GM18508 (cell line): ENCODE results near the gene MEX3A.

Experiments
- ATAC-seq: cut with Tn5 transposase; IDR thresholded peaks from one replicate; pipeline ENCODE4 v1.9.1; 2021; ENCODE audit warnings: moderate number of reproducible peaks; ENCODE audit not compliant: insufficient read depth, unreplicated experiment

The MEX3A gene

GRCh38 chr1:156103521-156103947 is 21.3 kb upstream of the MEX3A start:
- no peak for ATAC-seq

GRCh38 chr1:156102633-156103511 is 20.6 kb upstream of the MEX3A start:
- no peak for ATAC-seq

- ATAC-seq, result no peak
Observed at GRCh38 chr1:156101880-156102279, 19.6 kb upstream of the MEX3A start.

- no peak for ATAC-seq
Observed at GRCh38 chr1:156100205-156100995, 18.1 kb upstream of the MEX3A start.

- no peak for ATAC-seq
Observed at GRCh38 chr1:156099282-156099681, 17.0 kb upstream of the MEX3A start.

- ATAC-seq, result no peak
Observed at GRCh38 chr1:156098784-156099183, 16.5 kb upstream of the MEX3A start.

- no peak for ATAC-seq
Observed at GRCh38 chr1:156097499-156098178, 15.4 kb upstream of the MEX3A start.

GRCh38 chr1:156096640-156097391 is 14.6 kb upstream of the MEX3A start:
- peak; percentile 38 for ATAC-seq

- ATAC-seq, result no peak
Observed at GRCh38 chr1:156095906-156096508, 13.7 kb upstream of the MEX3A start.

- no peak for ATAC-seq
Observed at GRCh38 chr1:156091610-156092009, 9.3 kb upstream of the MEX3A start.

GRCh38 chr1:156090840-156091188 is 8.5 kb upstream of the MEX3A start:
- no peak for ATAC-seq

GRCh38 chr1:156090138-156090839 is 8.0 kb upstream of the MEX3A start:
- ATAC-seq, result no peak

- ATAC-seq, result no peak
Observed at GRCh38 chr1:156089704-156090103, 7.4 kb upstream of the MEX3A start.

GRCh38 chr1:156086256-156086662 is 4.0 kb upstream of the MEX3A start:
- no peak for ATAC-seq

- ATAC-seq, result no peak
Observed at GRCh38 chr1:156083800-156084790, 1.8 kb upstream of the MEX3A start.

GRCh38 chr1:156081917-156082308 is 352 bp downstream of the MEX3A start:
- no peak for ATAC-seq

- ATAC-seq, result no peak
Observed at GRCh38 chr1:156081180-156081916, 917 bp downstream of the MEX3A start.

- no peak for ATAC-seq
Observed at GRCh38 chr1:156080863-156081179, 1.4 kb downstream of the MEX3A start.
